Keratinocyte (primary cell): ENCODE measurements around the gene PSMB7.

Experiments used
- CTCF ChIP-seq, 3 experiments: IDR thresholded peaks in 1 of 3; conservative IDR thresholded peaks in 1 of 3; optimal IDR thresholded peaks in 1 of 3; 2 replicates in 2 of 3; 3 replicates in 1 of 3; pipeline versions ENCODE3 to v1.5.1; 2011; ENCODE audit warnings: low read length in 3 of 3, mild to moderate bottlenecking in 3 of 3, moderate library complexity in 2 of 3, control low read depth in 1 of 3, inconsistent platforms in 1 of 3; ENCODE audit not compliant: insufficient read depth in 2 of 3; ENCODE audit errors: extremely low read depth in 1 of 3
- EZH2 ChIP-seq: IDR thresholded peaks from one replicate; pipeline ENCODE4 v1.6.1; 2012; ENCODE audit warnings: inconsistent platforms, mild to moderate bottlenecking, low read length, moderate library complexity

GRCh38 chr9:124327491-124327890, 87.8 kb downstream of the PSMB7 start:
- TF ChIP-seq CTCF (optimal IDR thresholded peaks at IDR 0.05 in 1 of 3, IDR thresholded peaks at IDR 0.05 in 1 of 3, conservative IDR thresholded peaks at IDR 0.05 in 1 of 3; ENCODE audit: extremely low read depth in 1 of 3, insufficient read depth in 2 of 3, low read length in 3 of 3) (no peak), EZH2 (no peak)
